ENCODE results near the gene CYBA. TPM values are rescaled to one million over a fixed set of nuclear protein-coding genes. Genes with fewer than 3 reads are reported as not detected.

Gene CYBA
- total and polyA plus RNA-seq, 2 of the 13 experiments (the other 11 are each of a cell fraction or from before 2014, with no cell fraction given): 196 to 250 TPM

- TF ChIP-seq CCDC6 (CRISPR knock-in tag; IDR thresholded peaks at IDR 0.05) (no peak), ZNF33B (CRISPR knock-in tag; IDR thresholded peaks at IDR 0.05) (no peak), IRF2 (CRISPR knock-in tag; IDR thresholded peaks at IDR 0.05) (no peak), SNAPC5 (CRISPR knock-in tag; IDR thresholded peaks at IDR 0.05; ENCODE audit: borderline replicate concordance) (no peak), ELF1 (CRISPR knock-in tag; IDR thresholded peaks at IDR 0.05) (no peak), CREB3 (CRISPR knock-in tag; IDR thresholded peaks at IDR 0.05) (no peak), NRL (CRISPR knock-in tag; IDR thresholded peaks at IDR 0.05; ENCODE audit: borderline replicate concordance) (no peak), ZNF24 (IDR thresholded peaks at IDR 0.05) (no peak), AKAP8 (CRISPR knock-in tag; IDR thresholded peaks at IDR 0.05) (no peak), ZFP41 (CRISPR knock-in tag; IDR thresholded peaks at IDR 0.05; ENCODE audit: borderline replicate concordance) (no peak), SCMH1 (CRISPR knock-in tag; IDR thresholded peaks at IDR 0.05; ENCODE audit: borderline replicate concordance) (no peak), WIZ (CRISPR knock-in tag; IDR thresholded peaks at IDR 0.05) (no peak), ZNF333 (CRISPR knock-in tag; IDR thresholded peaks at IDR 0.05; ENCODE audit: borderline replicate concordance) (no peak), RFX3 (CRISPR knock-in tag; IDR thresholded peaks at IDR 0.05) (no peak), NR2F2 (IDR thresholded peaks at IDR 0.05; ENCODE audit: borderline replicate concordance, low read depth) (no peak), TCF12 (IDR thresholded peaks at IDR 0.05) (no peak), TCF12 (CRISPR knock-in tag; IDR thresholded peaks at IDR 0.05) (0 out of 2 replicates have a peak, but pooled peaks have one; percentile 55), ZNF484 (CRISPR knock-in tag; IDR thresholded peaks at IDR 0.05; ENCODE audit: borderline replicate concordance, low read depth) (0 out of 2 replicates have a peak, but pooled peaks have one; percentile 23), ZNF619 (CRISPR knock-in tag; IDR thresholded peaks at IDR 0.05) (no peak), SP2 (CRISPR knock-in tag; IDR thresholded peaks at IDR 0.05) (no peak), SP1 (IDR thresholded peaks at IDR 0.05) (no peak), SP1 (CRISPR knock-in tag; IDR thresholded peaks at IDR 0.05) (0 out of 2 replicates have a peak, but pooled peaks have one; percentile 14), ZNF543 (CRISPR knock-in tag; IDR thresholded peaks at IDR 0.05) (peak; percentile 3; the same call in 1 of the 2 replicates), POLR2G (IDR thresholded peaks at IDR 0.05; ENCODE audit: low read depth, low read length) (no peak), IKZF5 (CRISPR knock-in tag; IDR thresholded peaks at IDR 0.05) (no peak), SNAPC2 (CRISPR knock-in tag; IDR thresholded peaks at IDR 0.05) (no peak), ZNF205 (CRISPR knock-in tag; IDR thresholded peaks at IDR 0.05) (no peak), BRD4 (CRISPR knock-in tag; IDR thresholded peaks at IDR 0.05) (no peak), RBAK (CRISPR knock-in tag; IDR thresholded peaks at IDR 0.05) (no peak), SP140L (CRISPR knock-in tag; IDR thresholded peaks at IDR 0.05; ENCODE audit: borderline replicate concordance) (no peak), ZNF691 (CRISPR knock-in tag; IDR thresholded peaks at IDR 0.05; ENCODE audit: borderline replicate concordance, low read depth) (0 out of 2 replicates have a peak, but pooled peaks have one; percentile 8), SOX6 (IDR thresholded peaks at IDR 0.05) (no peak), SOX6 (CRISPR knock-in tag; IDR thresholded peaks at IDR 0.05) (no peak), HNF4A (CRISPR knock-in tag; IDR thresholded peaks at IDR 0.05) (0 out of 2 replicates have a peak, but pooled peaks have one; percentile 45)
Measured at GRCh38 chr16:88700322-88700635, 49.4 kb upstream of the CYBA start (continued).
